Measurements from ENCODE around the gene ATXN1. TPM values are rescaled to one million over a fixed set of nuclear protein-coding genes. Genes with fewer than 3 reads are reported as not detected.

The ATXN1 gene
- total and polyA plus RNA-seq, 2 of the 13 experiments (the other 11 are each of a cell fraction or from before 2014, with no cell fraction given), result 20.7 to 39.5 TPM

DNA sequence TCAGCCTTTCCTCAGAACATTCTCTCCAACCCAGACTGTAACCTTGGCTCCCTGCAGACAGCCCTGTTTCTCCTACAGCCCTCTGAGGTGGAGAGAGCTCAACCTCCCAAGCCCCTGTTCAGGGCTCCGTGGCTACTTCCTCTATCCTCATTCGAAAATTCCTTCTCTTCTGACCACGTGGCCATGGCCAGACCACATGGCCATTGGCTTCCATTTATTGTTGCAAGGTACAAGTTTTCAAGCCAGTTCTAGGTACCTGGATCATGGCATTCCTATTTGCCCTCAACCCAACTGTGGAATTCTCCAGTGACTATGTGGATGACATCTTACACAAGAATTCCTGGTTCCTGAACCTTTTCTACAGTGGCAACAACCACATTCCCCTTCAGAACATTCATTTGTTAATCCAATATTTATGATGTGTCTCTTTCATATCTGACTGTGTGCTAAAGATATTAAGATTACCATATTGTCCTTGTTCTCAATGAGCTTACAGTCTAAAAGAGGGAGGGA, 361.0 kb downstream of the ATXN1 start:
- Histone ChIP-seq H3K4me1 (ENCODE audit: insufficient read depth, low read length) (peaks cover 9% of the 10 kb centered on the region), H3K27me3 (ENCODE audit: control insufficient read depth in 1 of 2, insufficient read depth in 2 of 2, low read length in 2 of 2) (no peaks in the 10 kb centered on the region), H3K79me2 (ENCODE audit: insufficient read depth, low read length) (no peaks in the 10 kb centered on the region), H3K9me3 (ENCODE audit: low read length) (no peaks in the 10 kb centered on the region), H4K20me1 (ENCODE audit: insufficient read depth, low read length) (no peaks in the 10 kb centered on the region), H3K9ac (ENCODE audit: insufficient read depth, low read depth, low read length) (no peak overlapping the region), H3K4me2 (ENCODE audit: low read depth, low read length) (no peak overlapping the region), H3K27ac (ENCODE audit: extremely low read length, insufficient read depth, low read length) (no peak overlapping the region), H3K36me3 (replicated peaks in 1 of 2; ENCODE audit: control insufficient read depth in 1 of 2, insufficient read depth in 2 of 2, low read length in 2 of 2) (0 out of 5 replicates have a peak, but pooled peaks cover 0 to 8% of the 10 kb centered on the region in 2 experiments), H3K4me3 (replicated peaks in 1 of 3; ENCODE audit: insufficient read depth in 1 of 3, low read depth in 2 of 3, low read length in 3 of 3) (no peak overlapping the region), H2AFZ (ENCODE audit: low read length) (no peak overlapping the region)
- in situ Hi-C loops (cut with HindIII; ENCODE audit: extremely low pct_ligation_motif_present, low pct_unique_long_range_greater_than_20kb) (no loop called here), intact Hi-C loops (cut with micrococcal nuclease; ENCODE audit: unreplicated experiment) (loop anchor here (10.0 kb wide), 1 partner anchor 104 kb away; no protein-coding TSS in a partner anchor)
- ChIA-PET CTCF (ENCODE audit: low intra/inter-chr PET ratio, low total read pairs) (no interaction called here), POLR2A (no interaction called here)
- no peak for FAIRE-seq
- no TSS peak for BruUV-seq (replicated peaks)
- ATAC-seq, result no peak
- 93% methylated on average over 3 of the region's 3 CpGs for WGBS (ENCODE audit: low lambda C conversion rate)
- TF ChIP-seq, protein P1, sequence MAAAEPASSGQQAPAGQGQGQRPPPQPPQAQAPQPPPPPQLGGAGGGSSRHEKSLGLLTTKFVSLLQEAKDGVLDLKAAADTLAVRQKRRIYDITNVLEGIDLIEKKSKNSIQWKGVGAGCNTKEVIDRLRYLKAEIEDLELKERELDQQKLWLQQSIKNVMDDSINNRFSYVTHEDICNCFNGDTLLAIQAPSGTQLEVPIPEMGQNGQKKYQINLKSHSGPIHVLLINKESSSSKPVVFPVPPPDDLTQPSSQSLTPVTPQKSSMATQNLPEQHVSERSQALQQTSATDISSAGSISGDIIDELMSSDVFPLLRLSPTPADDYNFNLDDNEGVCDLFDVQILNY (CRISPR knock-in tag; conservative IDR thresholded peaks at IDR 0.05), result no peak
- TF ChIP-seq ZNF790 (CRISPR knock-in tag; IDR thresholded peaks at IDR 0.05; ENCODE audit: borderline replicate concordance) (no peak), ZBTB21 (CRISPR knock-in tag; IDR thresholded peaks at IDR 0.05) (no peak), ZNF75D (CRISPR knock-in tag; IDR thresholded peaks at IDR 0.05; ENCODE audit: borderline replicate concordance) (no peak)
- TF ChIP-seq, protein P2, sequence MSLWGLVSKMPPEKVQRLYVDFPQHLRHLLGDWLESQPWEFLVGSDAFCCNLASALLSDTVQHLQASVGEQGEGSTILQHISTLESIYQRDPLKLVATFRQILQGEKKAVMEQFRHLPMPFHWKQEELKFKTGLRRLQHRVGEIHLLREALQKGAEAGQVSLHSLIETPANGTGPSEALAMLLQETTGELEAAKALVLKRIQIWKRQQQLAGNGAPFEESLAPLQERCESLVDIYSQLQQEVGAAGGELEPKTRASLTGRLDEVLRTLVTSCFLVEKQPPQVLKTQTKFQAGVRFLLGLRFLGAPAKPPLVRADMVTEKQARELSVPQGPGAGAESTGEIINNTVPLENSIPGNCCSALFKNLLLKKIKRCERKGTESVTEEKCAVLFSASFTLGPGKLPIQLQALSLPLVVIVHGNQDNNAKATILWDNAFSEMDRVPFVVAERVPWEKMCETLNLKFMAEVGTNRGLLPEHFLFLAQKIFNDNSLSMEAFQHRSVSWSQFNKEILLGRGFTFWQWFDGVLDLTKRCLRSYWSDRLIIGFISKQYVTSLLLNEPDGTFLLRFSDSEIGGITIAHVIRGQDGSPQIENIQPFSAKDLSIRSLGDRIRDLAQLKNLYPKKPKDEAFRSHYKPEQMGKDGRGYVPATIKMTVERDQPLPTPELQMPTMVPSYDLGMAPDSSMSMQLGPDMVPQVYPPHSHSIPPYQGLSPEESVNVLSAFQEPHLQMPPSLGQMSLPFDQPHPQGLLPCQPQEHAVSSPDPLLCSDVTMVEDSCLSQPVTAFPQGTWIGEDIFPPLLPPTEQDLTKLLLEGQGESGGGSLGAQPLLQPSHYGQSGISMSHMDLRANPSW (CRISPR knock-in tag; IDR thresholded peaks at IDR 0.05; ENCODE audit: borderline replicate concordance), result no peak
- DNase-seq (ENCODE audit: low spot score), result no peak
